IMR-90 (cell line): ENCODE measurements around the gene CMTM5. TPM values are rescaled to one million over a fixed set of nuclear protein-coding genes. Genes with fewer than 3 reads are reported as not detected.

Experiments
- ATAC-seq: fragments of 200-7000 bp; cut with Tn5 transposase; 2 replicates; pipeline ENCODE4 v1.9.1; 2020; ENCODE audit warnings: low read depth, mild to moderate bottlenecking, moderate library complexity
- BruUV-seq: library from RNA; stranded (reverse); fragments of 400-500 nt; replicated peaks from 2 replicates; lab custom pipeline; 2021; lab: Mats Ljungman, UMichigan
- CTCF ChIA-PET: fragments of 300-600 bp; formaldehyde crosslinking; extraction: SDS; loops from one replicate; lab custom pipeline; 2021; ENCODE audit warnings: antibody characterized with exemption; lab: Yijun Ruan, JAX
- POLR2A ChIA-PET: fragments of 300-600 bp; sonication (Branson Sonifier 250); formaldehyde crosslinking; loops from one replicate; lab custom pipeline; 2022; ENCODE audit warnings: antibody characterized with exemption; ENCODE audit not compliant: unreplicated experiment; lab: Charles Lee
- DNase-seq: peaks from one replicate; pipeline ENCODE4 v3.0.0; 2013
- H2AFZ ChIP-seq: replicated peaks from 2 replicates; pipeline ENCODE3; 2013; ENCODE audit warnings: low read length, mild to moderate bottlenecking; ENCODE audit not compliant: poor library complexity
- H2AK5ac ChIP-seq: 2 replicates; pipeline ENCODE4 v1.6.1; 2013; ENCODE audit warnings: low read depth, low read length, inconsistent platforms
- H2AK9ac ChIP-seq: replicated peaks from 2 replicates; pipeline ENCODE3; 2013; ENCODE audit warnings: mild to moderate bottlenecking, low read depth, low read length, moderate library complexity; ENCODE audit not compliant: poor library complexity
- H2BK120ac ChIP-seq: 2 replicates; pipeline ENCODE4 v1.6.1; 2013; ENCODE audit warnings: low read depth, low read length, inconsistent platforms
- H2BK15ac ChIP-seq: 3 replicates; pipeline ENCODE4 v1.6.1; 2013; ENCODE audit warnings: low read depth, low read length, inconsistent platforms
- H2BK20ac ChIP-seq: 2 replicates; pipeline ENCODE4 v1.6.1; 2013; ENCODE audit warnings: low read depth, mild to moderate bottlenecking, inconsistent platforms, low read length, moderate library complexity
- H2BK5ac ChIP-seq: 2 replicates; pipeline ENCODE4 v1.6.1; 2013; ENCODE audit warnings: mild to moderate bottlenecking, low read depth, low read length, inconsistent platforms; ENCODE audit not compliant: poor library complexity, severe bottlenecking
- H3K14ac ChIP-seq: replicated peaks from 2 replicates; pipeline ENCODE4 v1.6.1; 2013; ENCODE audit warnings: low read depth, low read length, inconsistent platforms
- H3K18ac ChIP-seq: 2 replicates; pipeline ENCODE4 v1.6.1; 2013; ENCODE audit warnings: low read depth, low read length, control low read depth
- H3K23ac ChIP-seq: 2 replicates; pipeline ENCODE4 v1.6.1; 2013; ENCODE audit warnings: low read depth, low read length, inconsistent platforms
- H3K27ac ChIP-seq: 2 replicates; pipeline ENCODE4 v1.5.1; 2013; ENCODE audit warnings: mild to moderate bottlenecking, control low read depth, low read length; ENCODE audit not compliant: insufficient read depth
- H3K27me3 ChIP-seq: 2 replicates; pipeline ENCODE4 v1.6.1; 2013; ENCODE audit warnings: low read length; ENCODE audit not compliant: control insufficient read depth, insufficient read depth
- H3K36me3 ChIP-seq: 2 replicates; pipeline ENCODE4 v1.6.1; 2013; ENCODE audit warnings: low read length, mixed read lengths; ENCODE audit not compliant: control insufficient read depth, insufficient read depth
- H3K4ac ChIP-seq: 2 replicates; pipeline ENCODE4 v1.6.1; 2013; ENCODE audit warnings: low read depth, low read length, inconsistent platforms
- H3K4me1 ChIP-seq: 2 replicates; pipeline ENCODE4 v1.6.1; 2013; ENCODE audit warnings: low read length, mixed read lengths; ENCODE audit not compliant: control insufficient read depth, insufficient read depth
- H3K4me2 ChIP-seq: 2 replicates; pipeline ENCODE4 v1.6.1; 2013; ENCODE audit warnings: low read depth, mild to moderate bottlenecking, control low read depth, low read length, moderate library complexity
- H3K4me3 ChIP-seq: 2 replicates; pipeline ENCODE4 v1.5.1; 2013; ENCODE audit warnings: low read depth, mild to moderate bottlenecking, control low read depth, low read length, moderate library complexity; ENCODE audit not compliant: insufficient read depth
- H3K56ac ChIP-seq: 2 replicates; pipeline ENCODE4 v1.6.1; 2013; ENCODE audit warnings: low read length, inconsistent platforms; ENCODE audit not compliant: insufficient read depth; ENCODE audit errors: extremely low read depth
- H3K79me1 ChIP-seq, 2 experiments: 2 replicates each; pipeline ENCODE4 v1.6.1; 2013; ENCODE audit warnings: low read length in 2 of 2, inconsistent platforms in 1 of 2, low read depth in 1 of 2
- H3K9ac ChIP-seq: 2 replicates; pipeline ENCODE4 v1.6.1; 2013; ENCODE audit warnings: low read depth, low read length, control low read depth
- H3K9me1 ChIP-seq: 2 replicates; pipeline ENCODE4 v1.6.1; 2013; ENCODE audit warnings: low read length, inconsistent platforms; ENCODE audit not compliant: insufficient read depth
- H3K9me3 ChIP-seq: 2 replicates; pipeline ENCODE4 v1.6.1; 2013; ENCODE audit warnings: low read length; ENCODE audit not compliant: control insufficient read depth, insufficient read depth
- H4K20me1 ChIP-seq: 2 replicates; pipeline ENCODE4 v1.6.1; 2013; ENCODE audit warnings: low read length, inconsistent platforms; ENCODE audit not compliant: insufficient read depth
- H4K5ac ChIP-seq: 2 replicates; pipeline ENCODE4 v1.6.1; 2013; ENCODE audit warnings: mild to moderate bottlenecking, low read depth, low read length, control low read depth
- H4K8ac ChIP-seq, 2 experiments: 2 replicates each; pipeline ENCODE4 v1.6.1; 2013; ENCODE audit warnings: low read depth in 2 of 2, low read length in 2 of 2, control low read depth in 1 of 2, inconsistent platforms in 1 of 2
- H4K91ac ChIP-seq: 2 replicates; pipeline ENCODE4 v1.6.1; 2013; ENCODE audit warnings: low read depth, low read length, inconsistent platforms; ENCODE audit not compliant: insufficient read depth
- BHLHE40 ChIP-seq: fragments of 150-350 bp; IDR thresholded peaks from 2 replicates; pipeline ENCODE4 v1.6.1; 2016; ENCODE audit warnings: mild to moderate bottlenecking, low read depth, low read length
- CEBPB ChIP-seq: IDR thresholded peaks from 2 replicates; pipeline ENCODE4 v1.6.1; 2012; ENCODE audit warnings: low read depth, low read length, improper control_type of control experiment
- CHD1 ChIP-seq: IDR thresholded peaks from 2 replicates; pipeline ENCODE4 v1.6.1; 2012; ENCODE audit warnings: low read depth, low read length, improper control_type of control experiment
- FOS ChIP-seq: fragments of 150-350 bp; IDR thresholded peaks from 2 replicates; pipeline ENCODE4 v1.6.1; 2016; ENCODE audit warnings: low read depth, low read length
- MAFK ChIP-seq: IDR thresholded peaks from 2 replicates; pipeline ENCODE4 v1.6.1; 2012; ENCODE audit warnings: low read depth, low read length, improper control_type of control experiment
- MAZ ChIP-seq: IDR thresholded peaks from 2 replicates; pipeline ENCODE4 v1.6.1; 2012; ENCODE audit warnings: low read depth, mild to moderate bottlenecking, low read length, improper control_type of control experiment, moderate library complexity, borderline replicate concordance
- MXI1 ChIP-seq: IDR thresholded peaks from 2 replicates; pipeline ENCODE4 v1.6.1; 2012; ENCODE audit warnings: low read depth, mild to moderate bottlenecking, low read length, moderate library complexity, borderline replicate concordance
- NFE2L2 ChIP-seq: fragments of 150-350 bp; IDR thresholded peaks from 2 replicates; pipeline ENCODE4 v1.6.1; 2016; ENCODE audit warnings: low read depth, mild to moderate bottlenecking, low read length
- RAD21 ChIP-seq: IDR thresholded peaks from 2 replicates; pipeline ENCODE4 v1.6.1; 2012; ENCODE audit warnings: low read length, improper control_type of control experiment
- RFX5 ChIP-seq: IDR thresholded peaks from 2 replicates; pipeline ENCODE4 v1.8.0; 2012; ENCODE audit warnings: low read depth, mild to moderate bottlenecking, low read length, moderate library complexity
- USF2 ChIP-seq: fragments of 150-350 bp; IDR thresholded peaks from 2 replicates; pipeline ENCODE4 v1.6.1; 2017; ENCODE audit warnings: mild to moderate bottlenecking, antibody characterized with exemption, low read length, low read depth
- WGBS, 2 experiments: methylation state at CpG; one replicate each; pipeline versions ENCODE4 v1.1.5 to v1.1.7; 2013; ENCODE audit warnings: missing lambda C conversion rate in 2 of 2; ENCODE audit not compliant: insufficient read length in 1 of 2; ENCODE audit errors: extremely low coverage in 2 of 2; 5-methylcytosine and 5-hydroxymethylcytosine counted together
- dilution Hi-C: fragments of 300-500 bp; cut with HindIII; formaldehyde crosslinking; loops from one replicate; pipeline ENCODE4 v1.14.3; 2018; ENCODE audit warnings: low sequenced_read_pairs; ENCODE audit not compliant: unreplicated experiment
- in situ Hi-C: fragments of 300-500 bp; cut with MboI; formaldehyde crosslinking; loops from 3 replicates; pipeline ENCODE4 v1.14.3; 2019; ENCODE audit warnings: low sequenced_read_pairs, inconsistent platforms, mixed read lengths
- intact Hi-C: fragments of 100-400 bp; cut with micrococcal nuclease; formaldehyde crosslinking; loops from 2 replicates; pipeline ENCODE4 v1.10.0; 2022
- polyA plus RNA-seq, 3 experiments: library from polyadenylated mRNA; depleted of rRNA; stranded (reverse); fragments of >200 nt; gene quantifications; 2 replicates each; pipeline ENCODE4 v1.2.3, GENCODE V29; 2012; ENCODE audit warnings: low replicate concordance in 1 of 3
- total RNA-seq: library from RNA; depleted of rRNA; stranded (reverse); fragments of >200 nt; gene quantifications from 2 replicates; pipeline ENCODE4 v1.2.3, GENCODE V29; 2012

The CMTM5 gene
- total and polyA plus RNA-seq, 2 of the 4 experiments (the other 2 are of a cell fraction), result 0.07 TPM; not detected in 1

- ATAC-seq (no peak), DNase-seq (no peak)
- intact Hi-C loops, result no loop called here
- H3K23ac ChIP-seq, result no peak overlapping the region
- no peaks in the 10 kb centered on the region for H3K9me1 ChIP-seq
- ChIA-PET CTCF (no interaction called here), POLR2A (no interaction called here)
- H2AK9ac ChIP-seq, result no peak overlapping the region
- WGBS, 2 experiments, result 0% methylated on average over 1 of the region's 5 CpGs; no CpG with 5 or more reads in 1 of the 2 experiments
- no peak overlapping the region for H2BK120ac ChIP-seq
- H3K27me3 ChIP-seq, result peaks cover 53% of the 10 kb centered on the region
- H3K36me3 ChIP-seq, result no peaks in the 10 kb centered on the region
- no peak overlapping the region for H2AFZ ChIP-seq
- H3K9me3 ChIP-seq, result no peaks in the 10 kb centered on the region
- no peak overlapping the region for H3K14ac ChIP-seq
- H4K91ac ChIP-seq, result no peak overlapping the region
- H3K79me1 ChIP-seq, result no peaks in the 10 kb centered on the region
- H4K20me1 ChIP-seq, result no peaks in the 10 kb centered on the region
- H3K4ac ChIP-seq, result no peak overlapping the region
- no peak overlapping the region for H3K4me3 ChIP-seq
- TF ChIP-seq MAFK, result no peak
- no peak for TF ChIP-seq MXI1
- no peak for TF ChIP-seq CHD1
- no peak for TF ChIP-seq RFX5
- no peak for TF ChIP-seq CEBPB
- TF ChIP-seq NFE2L2, result no peak
- TF ChIP-seq FOS, result no peak
- no peak for TF ChIP-seq MAZ
- TF ChIP-seq USF2, result no peak
- TF ChIP-seq BHLHE40, result no peak
- no peak for TF ChIP-seq RAD21
- H2BK5ac ChIP-seq, result no peak overlapping the region
- H3K27ac ChIP-seq, result no peak overlapping the region
- H4K8ac ChIP-seq, result no peak overlapping the region
- in situ Hi-C loops, result no loop called here
- H3K4me1 ChIP-seq, result no peaks in the 10 kb centered on the region
- dilution Hi-C loops, result no loop called here
- no peak overlapping the region for H3K18ac ChIP-seq
- no peak overlapping the region for H4K5ac ChIP-seq
- H3K9ac ChIP-seq, result no peak overlapping the region
- no TSS peak for BruUV-seq
- no peak overlapping the region for H2BK20ac ChIP-seq
- no peak overlapping the region for H2AK5ac ChIP-seq
- no peak overlapping the region for H3K4me2 ChIP-seq
- H3K56ac ChIP-seq, result no peak overlapping the region
- no peak overlapping the region for H2BK15ac ChIP-seq
Measured at GRCh38 chr14:23408307-23408630, 31.4 kb downstream of the CMTM5 start.
